H1 (cell line): ENCODE data around the gene ITGA5. TPM values are rescaled to one million over a fixed set of nuclear protein-coding genes. Genes with fewer than 3 reads are reported as not detected.

ENCODE experiments used
- ASH2L ChIP-seq: fragments of 200-600, 300-600 bp; sonication (generic); IDR thresholded peaks from one replicate; pipeline ENCODE4 v1.7.1; 2017; ENCODE audit warnings: low read length
- HDAC6 ChIP-seq: IDR thresholded peaks from one replicate; pipeline ENCODE4 v1.7.1; 2012; ENCODE audit warnings: low read depth, mild to moderate bottlenecking, inconsistent platforms, low read length, moderate library complexity
- polyA plus RNA-seq, 7 experiments: library from polyadenylated mRNA; depleted of rRNA in 3 of 7; stranded (reverse) in 5 of 7; unstranded in 2 of 7; fragments of >200 nt in 5 of 7; fragments of 200-250 nt in 2 of 7; gene quantifications; 1 replicate in 5 of 7; 2 replicates in 1 of 7; 4 replicates in 1 of 7; pipeline versions ENCODE4 v1.2.1 to v1.2.3, GENCODE V29; 2011 to 2013; ENCODE audit warnings: missing spikeins in 2 of 7, mixed read lengths in 2 of 7
- total RNA-seq: library from RNA; stranded (reverse); fragmentation: NEBNext Ultra II Directional; extraction: Animal tissue kit (Norgen Biotek cat#: 25700); gene quantifications from 2 replicates; pipeline ENCODE4 v1.2.1, GENCODE V29; 2021

ITGA5 gene
- total and polyA plus RNA-seq, 2 of the 8 experiments (the other 6 are each of a cell fraction or from before 2014, with no cell fraction given): 11.6 to 19.4 TPM

- TF ChIP-seq HDAC6 (no peak), ASH2L (no peak)
These were observed 55.4 kb downstream of the ITGA5 start (continued) for GRCh38 chr12:54363618-54364017.
